SK-N-MC (cell line): ENCODE measurements around the gene TEX14.
"Not testable (repeated sequence)": the region's sequence is repeated elsewhere in the genome, so short reads cannot be mapped to it uniquely, and the experiment has no call there.

Source experiments
- EZH2 ChIP-seq: fragments of 200-600 bp; sonication (generic); IDR thresholded peaks from one replicate; pipeline ENCODE4 v1.6.1; 2017; ENCODE audit warnings: antibody characterized with exemption
- FOXP2 ChIP-seq: optimal IDR thresholded peaks from 2 replicates; pipeline ENCODE3; 2011; ENCODE audit warnings: mild to moderate bottlenecking, moderate library complexity; ENCODE audit not compliant: insufficient read depth; ENCODE audit errors: extremely low read length, control extremely low read depth
- POLR2AphosphoS5 ChIP-seq: IDR thresholded peaks from 2 replicates; pipeline ENCODE4 v1.6.1; 2012; ENCODE audit warnings: mild to moderate bottlenecking, low read depth, low read length, borderline replicate concordance

DNA sequence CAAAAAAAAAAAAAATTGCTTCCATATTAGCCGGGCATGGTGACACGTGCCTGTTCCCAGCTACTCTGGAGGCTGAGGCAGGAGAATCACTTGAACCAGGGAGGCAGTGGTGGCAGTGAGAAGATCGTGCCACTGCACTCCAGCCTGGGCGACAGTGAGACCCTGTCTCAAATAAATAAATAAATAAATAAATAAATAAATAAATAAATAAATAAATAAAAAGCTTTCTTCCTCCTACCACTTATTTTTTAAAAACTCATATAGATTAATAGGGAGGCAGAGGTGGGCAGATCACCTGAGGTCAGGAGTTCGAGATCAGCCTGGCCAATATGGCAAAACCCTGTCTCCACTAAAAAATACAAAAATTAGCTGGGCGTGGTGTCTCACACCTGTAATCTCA is 7.4 kb downstream of the TEX14 start:
- TF ChIP-seq EZH2, POLR2AphosphoS5, FOXP2: not testable (repeated sequence)
